Nephron (organoid): ENCODE data around the gene CALB2.

Experiments used
- H3K27ac Mint-ChIP-seq, 3 experiments: 2 replicates each; pipeline ENCODE4 v1.8.0; 2020; ENCODE audit warnings: mixed read lengths in 3 of 3, mild to moderate bottlenecking in 2 of 3, moderate library complexity in 1 of 3
- H3K27me3 Mint-ChIP-seq: 2 replicates; pipeline ENCODE4 v1.8.0; 2021; ENCODE audit warnings: low read depth, mild to moderate bottlenecking, moderate library complexity, mixed read lengths
- H3K36me3 Mint-ChIP-seq: 2 replicates; pipeline ENCODE4 v1.8.0; 2020; ENCODE audit warnings: low read depth, mixed read lengths
- H3K4me1 Mint-ChIP-seq: 2 replicates; pipeline ENCODE4 v1.8.0; 2020; ENCODE audit warnings: mixed read lengths
- H3K4me3 Mint-ChIP-seq, 3 experiments: 2 replicates each; pipeline ENCODE4 v1.8.0; 2020; ENCODE audit warnings: mild to moderate bottlenecking in 3 of 3, mixed read lengths in 3 of 3, moderate library complexity in 2 of 3
- H3K9me3 Mint-ChIP-seq: 2 replicates; pipeline ENCODE4 v1.8.0; 2020; ENCODE audit warnings: mixed read lengths
- CTCF ChIP-seq, 3 experiments: fragments of 200-600 bp; sonication (generic); IDR thresholded peaks; one replicate each; pipeline ENCODE4 v1.5.0; 2021; ENCODE audit warnings: antibody characterized with exemption in 3 of 3; ENCODE audit not compliant: unreplicated experiment in 3 of 3

The CALB2 gene

GRCh38 chr16:71328151-71328550 is 30.4 kb upstream of the CALB2 start:
- peaks cover 4% of the 10 kb centered on the region for H3K9me3 Mint-ChIP-seq
- H3K36me3 Mint-ChIP-seq, result no peaks in the 10 kb centered on the region
- TF ChIP-seq CTCF (IDR thresholded peaks at IDR 0.05; ENCODE audit: unreplicated experiment in 3 of 3), result no peak
- no peak overlapping the region for H3K4me3 Mint-ChIP-seq
- no peaks in the 10 kb centered on the region for H3K4me1 Mint-ChIP-seq
- no peak overlapping the region for H3K27ac Mint-ChIP-seq
- peaks cover 12% of the 10 kb centered on the region for H3K27me3 Mint-ChIP-seq

- H3K27ac Mint-ChIP-seq, result no peak overlapping the region
- no peaks in the 10 kb centered on the region for H3K4me1 Mint-ChIP-seq
- no peak overlapping the region for H3K4me3 Mint-ChIP-seq
Observed at GRCh38 chr16:71337631-71338030, 20.9 kb upstream of the CALB2 start.

GRCh38 chr16:71338193-71338592 is 20.3 kb upstream of the CALB2 start:
- peaks cover 3% of the 10 kb centered on the region for H3K9me3 Mint-ChIP-seq

More at GRCh38 chr16:71337631-71338030, 20.9 kb upstream of the CALB2 start:
- Mint-ChIP-seq H3K36me3 (no peaks in the 10 kb centered on the region), H3K9me3 (peaks cover 3% of the 10 kb centered on the region), H3K27me3 (peaks cover 18% of the 10 kb centered on the region)
- no peak for TF ChIP-seq CTCF (IDR thresholded peaks at IDR 0.05; ENCODE audit: unreplicated experiment in 3 of 3)

GRCh38 chr16:71338632-71339031 is 19.9 kb upstream of the CALB2 start:
- no peaks in the 10 kb centered on the region for H3K4me1 Mint-ChIP-seq
- no peak for TF ChIP-seq CTCF (IDR thresholded peaks at IDR 0.05; ENCODE audit: unreplicated experiment in 3 of 3)
- no peaks in the 10 kb centered on the region for H3K36me3 Mint-ChIP-seq
- no peak overlapping the region for H3K27ac Mint-ChIP-seq
- peaks cover 23% of the 10 kb centered on the region for H3K27me3 Mint-ChIP-seq
- H3K4me3 Mint-ChIP-seq, result no peak overlapping the region
- peaks cover 3% of the 10 kb centered on the region for H3K9me3 Mint-ChIP-seq

More at GRCh38 chr16:71338193-71338592, 20.3 kb upstream of the CALB2 start:
- Mint-ChIP-seq H3K4me1 (no peaks in the 10 kb centered on the region), H3K36me3 (no peaks in the 10 kb centered on the region), H3K27me3 (peaks cover 19% of the 10 kb centered on the region), H3K27ac (no peak overlapping the region), H3K4me3 (no peak overlapping the region)
- no peak for TF ChIP-seq CTCF (IDR thresholded peaks at IDR 0.05; ENCODE audit: unreplicated experiment in 3 of 3)

- Mint-ChIP-seq H3K4me3 (no peak overlapping the region), H3K4me1 (no peaks in the 10 kb centered on the region), H3K36me3 (no peaks in the 10 kb centered on the region), H3K27me3 (peaks cover 25% of the 10 kb centered on the region), H3K27ac (no peak overlapping the region), H3K9me3 (peaks cover 3% of the 10 kb centered on the region)
- no peak for TF ChIP-seq CTCF (IDR thresholded peaks at IDR 0.05; ENCODE audit: unreplicated experiment in 3 of 3)
Observed at GRCh38 chr16:71339236-71340171, 19.0 kb upstream of the CALB2 start.

GRCh38 chr16:71340406-71340805 is 18.1 kb upstream of the CALB2 start:
- Mint-ChIP-seq H3K4me3 (no peak overlapping the region), H3K4me1 (no peaks in the 10 kb centered on the region), H3K27ac (no peak overlapping the region), H3K27me3 (peaks cover 29% of the 10 kb centered on the region), H3K9me3 (peaks cover 3% of the 10 kb centered on the region), H3K36me3 (no peaks in the 10 kb centered on the region)
- TF ChIP-seq CTCF (IDR thresholded peaks at IDR 0.05; ENCODE audit: unreplicated experiment in 3 of 3), result no peak
